IMR-90 (cell line): Measurements from ENCODE around the gene NT5DC2. TPM values are rescaled to one million over a fixed set of nuclear protein-coding genes. Genes with fewer than 3 reads are reported as not detected.

Experiments used
- CHD1 ChIP-seq: IDR thresholded peaks from 2 replicates; pipeline ENCODE4 v1.6.1; 2012; ENCODE audit warnings: low read depth, low read length, improper control_type of control experiment
- MAFK ChIP-seq: IDR thresholded peaks from 2 replicates; pipeline ENCODE4 v1.6.1; 2012; ENCODE audit warnings: low read depth, low read length, improper control_type of control experiment
- POLR2A ChIP-seq: IDR thresholded peaks from 2 replicates; pipeline ENCODE4 v1.6.1; 2012; ENCODE audit warnings: mild to moderate bottlenecking, low read depth, low read length
- polyA plus RNA-seq, 3 experiments: library from polyadenylated mRNA; depleted of rRNA; stranded (reverse); fragments of >200 nt; gene quantifications; 2 replicates each; pipeline ENCODE4 v1.2.3, GENCODE V29; 2012; ENCODE audit warnings: low replicate concordance in 1 of 3
- total RNA-seq: library from RNA; depleted of rRNA; stranded (reverse); fragments of >200 nt; gene quantifications from 2 replicates; pipeline ENCODE4 v1.2.3, GENCODE V29; 2012
- TF ChIP-seq, protein P1 (sequence below): conservative IDR thresholded peaks from 2 replicates; pipeline ENCODE4 v1.5.1; 2012; ENCODE audit warnings: mild to moderate bottlenecking, low read depth, low read length, improper control_type of control experiment

Gene NT5DC2
- total and polyA plus RNA-seq, 2 of the 4 experiments (the other 2 are of a cell fraction): 161 to 200 TPM

DNA sequence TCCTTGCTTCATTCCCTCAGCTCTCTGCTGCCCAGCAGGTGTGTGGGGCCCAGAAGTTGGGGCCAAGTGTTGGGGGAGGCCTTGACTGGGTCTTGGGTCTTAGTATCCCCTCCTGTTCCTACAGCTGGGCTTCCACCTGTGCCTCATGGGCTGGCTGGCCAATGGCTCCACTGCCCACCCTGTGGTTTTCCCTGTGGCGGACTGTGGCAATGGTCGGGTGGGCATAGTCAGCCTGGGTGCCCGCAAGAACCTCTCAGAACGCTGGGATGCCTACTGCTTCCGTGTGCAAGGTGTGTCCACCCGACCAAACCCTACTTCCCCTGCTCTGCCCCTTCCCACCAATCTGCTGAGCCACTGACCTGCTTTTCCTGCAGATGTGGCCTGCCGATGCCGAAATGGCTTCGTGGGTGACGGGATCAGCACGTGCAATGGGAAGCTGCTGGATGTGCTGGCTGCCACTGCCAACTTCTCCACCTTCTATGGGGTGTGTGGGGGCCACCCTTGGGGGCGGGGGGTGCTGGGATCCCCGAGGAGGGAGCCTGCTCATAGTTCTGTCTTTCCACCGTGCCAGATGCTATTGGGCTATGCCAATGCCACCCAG, 10.9 kb downstream of the NT5DC2 start (continued):
- TF ChIP-seq, protein P1, sequence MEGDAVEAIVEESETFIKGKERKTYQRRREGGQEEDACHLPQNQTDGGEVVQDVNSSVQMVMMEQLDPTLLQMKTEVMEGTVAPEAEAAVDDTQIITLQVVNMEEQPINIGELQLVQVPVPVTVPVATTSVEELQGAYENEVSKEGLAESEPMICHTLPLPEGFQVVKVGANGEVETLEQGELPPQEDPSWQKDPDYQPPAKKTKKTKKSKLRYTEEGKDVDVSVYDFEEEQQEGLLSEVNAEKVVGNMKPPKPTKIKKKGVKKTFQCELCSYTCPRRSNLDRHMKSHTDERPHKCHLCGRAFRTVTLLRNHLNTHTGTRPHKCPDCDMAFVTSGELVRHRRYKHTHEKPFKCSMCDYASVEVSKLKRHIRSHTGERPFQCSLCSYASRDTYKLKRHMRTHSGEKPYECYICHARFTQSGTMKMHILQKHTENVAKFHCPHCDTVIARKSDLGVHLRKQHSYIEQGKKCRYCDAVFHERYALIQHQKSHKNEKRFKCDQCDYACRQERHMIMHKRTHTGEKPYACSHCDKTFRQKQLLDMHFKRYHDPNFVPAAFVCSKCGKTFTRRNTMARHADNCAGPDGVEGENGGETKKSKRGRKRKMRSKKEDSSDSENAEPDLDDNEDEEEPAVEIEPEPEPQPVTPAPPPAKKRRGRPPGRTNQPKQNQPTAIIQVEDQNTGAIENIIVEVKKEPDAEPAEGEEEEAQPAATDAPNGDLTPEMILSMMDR: no peak
- TF ChIP-seq POLR2A (no peak), MAFK (no peak), CHD1 (no peak)
